Stomach (tissue), 9 donors: ENCODE measurements around the gene EEF2. TPM values are rescaled to one million over a fixed set of nuclear protein-coding genes. Genes with fewer than 3 reads are reported as not detected.
"Not testable (repeated sequence)": the region's sequence is repeated elsewhere in the genome, so short reads cannot be mapped to it uniquely, and the experiment has no call there.

ENCODE experiments used
- DNase-seq, 2 donors: peaks; one replicate each; pipeline versions ENCODE4 v3.0.0 to v3.0.0-alpha.2; 2013 to 2019
- H3K27ac ChIP-seq, 5 donors: fragments of 200-600 bp in 4 of 5; sonication (generic) in 4 of 5; one replicate each; pipeline ENCODE4 v1.5.1; 2013 to 2019; ENCODE audit warnings: mild to moderate bottlenecking in 1 of 5, moderate library complexity in 1 of 5
- H3K27me3 ChIP-seq, 3 donors: fragments of 200-600 bp; sonication (generic); one replicate each; pipeline ENCODE4 v1.5.1; 2017 to 2019; ENCODE audit warnings: mixed run types in 1 of 3
- H3K36me3 ChIP-seq, 4 donors: fragments of 200-600 bp; sonication (generic); 1 replicate in 3 of 4; 2 replicates in 1 of 4; pipeline ENCODE4 v1.5.1; 2016 to 2019
- H3K4me1 ChIP-seq, 4 donors: fragments of 200-600 bp; sonication (generic); one replicate each; pipeline ENCODE4 v1.5.1; 2016 to 2019
- H3K4me3 ChIP-seq, 4 donors: fragments of 200-600 bp; sonication (generic) in 3 of 4; one replicate each; pipeline ENCODE4 v1.5.1; 2016 to 2019; ENCODE audit warnings: mild to moderate bottlenecking in 1 of 4
- H3K9me3 ChIP-seq, 4 donors: fragments of 200-600 bp; sonication (generic); one replicate each; pipeline ENCODE4 v1.5.1; 2016 to 2019
- EP300 ChIP-seq: sonication (generic); formaldehyde crosslinking; IDR thresholded peaks from one replicate; pipeline ENCODE4 v1.6.1; 2017; ENCODE audit warnings: antibody characterized with exemption
- POLR2A ChIP-seq, 4 donors: fragments of 450-650 bp; IDR thresholded peaks; one replicate each; pipeline ENCODE4 v1.6.1; 2016; ENCODE audit warnings: antibody characterized with exemption in 4 of 4, control low read depth in 2 of 4, mild to moderate bottlenecking in 1 of 4, moderate library complexity in 1 of 4
- POLR2AphosphoS5 ChIP-seq, 3 donors: sonication (generic); formaldehyde crosslinking; IDR thresholded peaks; one replicate each; pipeline ENCODE4 v1.6.1; 2016; ENCODE audit warnings: antibody characterized with exemption in 3 of 3
- WGBS, 5 donors: extraction: QIAGEN DNeasy Blood & Tissue Kit in 3 of 5; methylation state at CpG; one replicate each; pipeline versions ENCODE4 v1.1.5 to v1.1.7; 2013 to 2018; 5-methylcytosine and 5-hydroxymethylcytosine counted together
- intact Hi-C: fragments of 100-400 bp; cut with DNase I; formaldehyde crosslinking; loops from one replicate; pipeline ENCODE4 v1.15.1; 2023; ENCODE audit warnings: low total_unique reads
- polyA plus RNA-seq, 3 donors: library from polyadenylated mRNA; stranded (reverse); fragments of 200-250 nt; gene quantifications; one replicate each; pipeline ENCODE4 v1.2.3, GENCODE V29; 2013
- total RNA-seq, 5 donors: library from RNA; depleted of rRNA; stranded (reverse); fragments of >200 nt; gene quantifications; one replicate each; pipeline versions ENCODE4 v1.1.0 to v1.2.3, GENCODE V29; 2014 to 2016
- TF ChIP-seq, protein P1 (sequence below), 7 experiments: fragments of 450-650 bp in 4 of 7; fragments of 200-600 bp in 3 of 7; sonication (generic) in 3 of 7; IDR thresholded peaks; one replicate each; pipeline ENCODE4 v1.5.1; 2016 to 2019; ENCODE audit warnings: antibody characterized with exemption in 7 of 7, control low read depth in 2 of 7, mild to moderate bottlenecking in 1 of 7
- donor health status: healthy with polysubstance abuse.
- donor health status: Bipolar disorder and iron deficiency.
- donor health status: healthy.

The EEF2 gene
- total and polyA plus RNA-seq, 8 donors: 667 to 1,656 (median 1,276) TPM

DNA sequence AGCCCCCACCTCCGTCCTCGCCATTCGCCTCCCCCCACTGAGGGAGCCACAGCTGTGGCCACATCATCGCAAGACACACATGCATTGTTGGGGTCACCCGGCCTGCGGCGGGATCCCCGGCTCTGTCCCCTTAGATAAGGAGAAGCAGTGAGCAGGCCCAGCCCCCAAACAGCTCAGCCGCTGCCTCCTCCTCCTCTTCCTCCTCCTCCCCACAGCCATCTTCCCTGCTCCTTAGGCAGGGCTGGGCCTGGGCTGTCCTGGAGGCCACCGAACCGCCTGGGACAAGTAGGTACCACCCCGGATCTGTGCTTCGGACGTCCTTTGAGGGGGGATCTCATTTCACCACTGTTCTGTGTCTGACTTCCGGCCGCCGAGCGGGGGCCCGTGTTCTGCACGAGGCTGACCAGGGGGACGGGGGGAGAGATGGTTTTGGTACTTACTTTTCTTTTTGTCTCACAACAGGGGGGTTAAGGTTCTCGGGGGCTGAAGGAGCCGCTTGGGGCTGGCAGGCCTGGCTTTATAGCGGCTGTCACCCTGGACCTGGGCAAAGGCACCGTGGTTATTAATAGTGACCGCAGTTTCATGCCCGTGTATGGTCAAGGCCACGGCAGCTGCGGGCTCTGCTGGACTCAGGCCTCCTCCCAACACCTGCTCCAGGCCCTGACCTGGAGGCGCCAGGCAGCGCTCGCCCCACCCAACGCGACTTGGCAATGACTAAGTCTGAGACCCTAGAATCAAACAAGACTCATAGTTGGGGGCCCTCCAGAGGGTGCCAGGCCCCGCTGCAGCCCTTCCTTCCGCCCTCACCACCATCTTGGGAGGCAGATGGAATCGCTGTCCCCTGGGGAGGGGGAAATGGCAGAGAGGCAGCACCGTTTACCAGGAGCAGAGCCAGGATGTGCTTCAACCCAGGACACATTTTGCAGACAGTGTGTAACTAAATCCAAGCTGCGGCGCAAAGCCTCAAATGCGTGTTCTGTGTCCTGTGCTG, 34.1 kb downstream of the EEF2 start:
- Histone ChIP-seq H3K36me3 (peaks cover 0 to 11% (median 8%) of the 10 kb centered on the region in 4 donors), H3K4me1 (peaks cover 10 to 43% (median 30%) of the 10 kb centered on the region in 4 donors), H3K9me3 (no peaks in the 10 kb centered on the region), H3K27ac (peak overlapping the region in 4 of 5 donors; percentile 32 to 82 (median 74)), H3K27me3 (no peaks in the 10 kb centered on the region), H3K4me3 (peak overlapping the region in 3 of 4 donors; percentile 12 to 22 (median 19))
- intact Hi-C loops: no loop called here
- WGBS, 5 donors: 30 to 40% (median 36%) methylated on average over 30 to 41 of the region's 41 CpGs
- no peak for TF ChIP-seq EP300
- TF ChIP-seq POLR2AphosphoS5 (IDR thresholded peaks at IDR 0.05): no peak
- TF ChIP-seq POLR2A (IDR thresholded peaks at IDR 0.05): no peak
- TF ChIP-seq, protein P1, sequence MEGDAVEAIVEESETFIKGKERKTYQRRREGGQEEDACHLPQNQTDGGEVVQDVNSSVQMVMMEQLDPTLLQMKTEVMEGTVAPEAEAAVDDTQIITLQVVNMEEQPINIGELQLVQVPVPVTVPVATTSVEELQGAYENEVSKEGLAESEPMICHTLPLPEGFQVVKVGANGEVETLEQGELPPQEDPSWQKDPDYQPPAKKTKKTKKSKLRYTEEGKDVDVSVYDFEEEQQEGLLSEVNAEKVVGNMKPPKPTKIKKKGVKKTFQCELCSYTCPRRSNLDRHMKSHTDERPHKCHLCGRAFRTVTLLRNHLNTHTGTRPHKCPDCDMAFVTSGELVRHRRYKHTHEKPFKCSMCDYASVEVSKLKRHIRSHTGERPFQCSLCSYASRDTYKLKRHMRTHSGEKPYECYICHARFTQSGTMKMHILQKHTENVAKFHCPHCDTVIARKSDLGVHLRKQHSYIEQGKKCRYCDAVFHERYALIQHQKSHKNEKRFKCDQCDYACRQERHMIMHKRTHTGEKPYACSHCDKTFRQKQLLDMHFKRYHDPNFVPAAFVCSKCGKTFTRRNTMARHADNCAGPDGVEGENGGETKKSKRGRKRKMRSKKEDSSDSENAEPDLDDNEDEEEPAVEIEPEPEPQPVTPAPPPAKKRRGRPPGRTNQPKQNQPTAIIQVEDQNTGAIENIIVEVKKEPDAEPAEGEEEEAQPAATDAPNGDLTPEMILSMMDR (IDR thresholded peaks at IDR 0.05): no peak
- peak in 1 of 2 donors; percentile 58 for DNase-seq

DNA sequence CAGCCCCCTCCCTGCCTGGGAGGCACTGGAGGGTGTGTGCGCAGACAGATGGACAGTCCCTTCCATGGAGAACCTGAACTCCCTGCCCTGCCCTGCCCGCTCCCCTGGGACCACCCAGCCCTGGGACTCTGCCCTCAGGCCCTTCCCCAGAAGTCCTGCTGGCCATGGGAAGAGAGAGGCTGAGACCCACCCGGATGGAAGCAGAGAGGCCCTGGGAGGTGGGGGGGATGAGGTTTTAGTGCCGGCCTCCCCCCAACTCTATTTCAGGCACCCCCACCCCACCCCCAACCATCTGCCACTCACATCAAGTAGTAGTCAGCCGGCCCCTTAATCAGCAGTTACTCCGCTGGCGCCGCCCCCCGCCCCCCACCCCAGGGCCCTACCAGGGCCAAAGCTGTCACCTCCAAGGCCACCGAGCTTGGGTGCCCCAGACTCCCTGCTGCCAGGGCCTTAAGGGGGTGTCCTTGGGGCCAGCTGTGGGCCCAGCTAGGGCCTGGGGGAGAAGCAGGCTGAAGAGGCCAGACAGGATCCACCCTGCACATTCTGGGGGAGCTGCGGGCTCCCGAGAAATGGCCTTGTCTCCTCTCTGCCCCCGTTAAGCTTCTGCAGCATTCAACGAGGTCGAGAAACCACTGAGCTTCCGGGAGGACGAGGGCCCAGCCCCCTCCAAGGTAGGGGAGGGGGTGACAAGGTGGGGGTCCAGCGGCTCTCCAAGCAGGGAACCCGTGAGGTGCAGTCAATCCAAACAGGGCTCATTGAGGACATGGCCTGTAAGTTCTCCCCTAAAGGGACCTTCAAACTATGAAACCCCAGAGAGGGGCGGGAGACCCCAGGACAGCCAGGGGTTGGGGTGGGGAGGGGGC, 35.0 kb downstream of the EEF2 start:
- Histone ChIP-seq H3K4me3 (peak overlapping the region in 2 of 4 donors; percentile 12 to 19), H3K27ac (peak overlapping the region in 4 of 5 donors; percentile 32 to 82 (median 74)), H3K27me3 (no peaks in the 10 kb centered on the region), H3K9me3 (no peaks in the 10 kb centered on the region), H3K4me1 (peaks cover 10 to 43% (median 30%) of the 10 kb centered on the region in 4 donors), H3K36me3 (peaks cover 0 to 3% (median 0%) of the 10 kb centered on the region in 4 donors)
- intact Hi-C loops: no loop called here
- TF ChIP-seq EP300: no peak
- DNase-seq: no peak
- 48 to 65% (median 53%) methylated on average over 7 to 20 of the region's 20 CpGs for WGBS, 5 donors

DNA sequence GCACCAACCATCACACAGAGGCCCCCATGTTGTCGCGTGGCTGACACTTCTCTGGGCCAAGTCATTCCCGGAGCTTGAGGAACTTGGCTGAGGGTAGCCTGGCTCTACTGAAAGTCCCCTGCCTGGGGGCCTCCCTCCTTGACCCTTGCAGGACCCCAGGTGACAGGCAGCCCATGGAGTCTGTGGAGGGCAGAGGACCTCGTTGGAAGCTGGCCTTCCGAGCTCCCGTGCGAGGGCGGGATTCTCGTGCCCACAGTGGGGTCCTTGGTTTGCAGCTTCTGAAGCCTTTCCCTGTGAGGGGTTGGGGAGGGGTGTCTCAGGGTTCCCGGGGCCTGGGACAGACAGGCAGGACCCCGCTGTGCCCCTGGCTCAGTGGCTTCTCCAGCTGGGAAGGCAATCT, 36.0 kb downstream of the EEF2 start:
- Histone ChIP-seq H3K36me3 (no peaks in the 10 kb centered on the region), H3K27me3 (no peaks in the 10 kb centered on the region), H3K9me3 (no peaks in the 10 kb centered on the region), H3K4me3 (no peak overlapping the region), H3K27ac (peak overlapping the region in 1 of 5 donors; percentile 82), H3K4me1 (peaks cover 10 to 43% (median 30%) of the 10 kb centered on the region in 4 donors)
- TF ChIP-seq, protein P1 (IDR thresholded peaks at IDR 0.05): no peak
- no peak for TF ChIP-seq POLR2AphosphoS5 (IDR thresholded peaks at IDR 0.05)
- no peak for TF ChIP-seq POLR2A (IDR thresholded peaks at IDR 0.05)
- TF ChIP-seq EP300: no peak
- 65 to 94% (median 83%) methylated on average over 6 to 11 of the region's 11 CpGs for WGBS, 5 donors
- intact Hi-C loops: no loop called here
- no peak for DNase-seq

DNA sequence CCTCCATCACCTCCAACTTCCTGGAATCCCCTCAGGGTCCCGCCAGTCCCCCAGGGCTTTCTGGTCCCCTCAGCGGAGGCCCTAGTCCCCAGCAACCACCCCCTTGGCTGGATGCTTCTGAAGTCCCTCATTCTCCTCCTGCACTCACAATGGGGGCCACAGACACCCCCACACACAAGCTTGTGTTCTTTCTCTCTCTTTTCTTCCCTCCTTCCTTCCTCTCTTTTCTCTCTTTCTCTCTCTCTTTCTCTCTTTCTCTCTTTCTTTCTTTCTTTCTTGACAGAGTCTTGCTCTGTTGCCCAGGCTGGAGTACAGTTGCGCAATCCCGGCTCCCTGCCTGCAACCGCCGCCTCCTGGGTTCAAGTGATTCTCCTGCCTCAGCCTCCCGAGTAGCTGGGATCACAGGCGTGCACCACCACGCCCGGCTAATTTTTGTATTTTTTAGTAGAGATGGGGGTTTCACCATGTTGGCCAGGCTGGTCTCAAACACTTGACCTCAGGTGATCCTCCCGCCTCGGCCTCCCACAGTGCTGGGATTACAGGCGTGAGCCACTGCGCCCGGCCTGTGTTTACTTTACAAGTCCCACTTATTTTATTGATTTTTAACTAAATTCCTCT, 37.8 kb downstream of the EEF2 start:
- H3K36me3 ChIP-seq, intact Hi-C loops, H3K27me3 ChIP-seq, H3K27ac ChIP-seq, H3K9me3 ChIP-seq, H3K4me3 ChIP-seq, DNase-seq: not testable (repeated sequence)
- H3K4me1 ChIP-seq: peaks cover 10 to 26% (median 21%) of the 10 kb centered on the region in 4 donors
- WGBS, 5 donors: 76 to 84% (median 80%) methylated on average over 15 of the region's 15 CpGs

DNA sequence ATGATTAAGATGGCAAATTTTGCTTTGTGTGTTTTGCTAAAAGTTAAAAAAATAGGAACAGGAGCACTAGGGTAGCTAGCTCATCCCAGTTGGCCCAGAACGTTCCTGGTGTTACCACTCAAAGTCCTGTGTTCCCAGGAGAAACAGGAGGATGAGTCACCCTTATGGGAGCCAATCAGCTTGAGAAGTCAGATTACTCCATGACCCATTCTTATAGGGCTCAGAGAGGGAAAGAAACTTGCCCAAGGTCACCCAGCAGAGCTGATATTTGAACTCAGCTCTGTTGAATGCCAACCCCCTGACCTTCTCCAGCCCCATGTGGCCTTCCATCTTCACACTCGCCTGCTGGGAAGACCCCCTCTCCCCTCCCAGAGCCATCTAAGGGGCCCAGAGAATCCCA, 39.4 kb downstream of the EEF2 start:
- H3K36me3 ChIP-seq: no peaks in the 10 kb centered on the region
- no peak for TF ChIP-seq POLR2AphosphoS5 (IDR thresholded peaks at IDR 0.05)
- no peak for TF ChIP-seq POLR2A (IDR thresholded peaks at IDR 0.05)
- TF ChIP-seq, protein P1 (IDR thresholded peaks at IDR 0.05): no peak
- no peak for TF ChIP-seq EP300
- no peak overlapping the region for H3K27ac ChIP-seq
- WGBS, 5 donors: 31 to 50% (median 44%) methylated on average over 2 of the region's 2 CpGs
- peaks cover 3 to 11% (median 10%) of the 10 kb centered on the region in 4 donors for H3K4me1 ChIP-seq
- intact Hi-C loops: no loop called here
- H3K9me3 ChIP-seq: no peaks in the 10 kb centered on the region
- no peak overlapping the region for H3K4me3 ChIP-seq
- DNase-seq: no peak
- H3K27me3 ChIP-seq: no peaks in the 10 kb centered on the region
